ENCODE measurements around the gene ZBTB24.
A peak's percentile ranks its signal among the peaks of the same experiment; 100 is the strongest.

ZBTB24 gene

GRCh38 chr6:109478841-109479624 is 4.0 kb downstream of the ZBTB24 start:
- TF ChIP-seq, protein P1, sequence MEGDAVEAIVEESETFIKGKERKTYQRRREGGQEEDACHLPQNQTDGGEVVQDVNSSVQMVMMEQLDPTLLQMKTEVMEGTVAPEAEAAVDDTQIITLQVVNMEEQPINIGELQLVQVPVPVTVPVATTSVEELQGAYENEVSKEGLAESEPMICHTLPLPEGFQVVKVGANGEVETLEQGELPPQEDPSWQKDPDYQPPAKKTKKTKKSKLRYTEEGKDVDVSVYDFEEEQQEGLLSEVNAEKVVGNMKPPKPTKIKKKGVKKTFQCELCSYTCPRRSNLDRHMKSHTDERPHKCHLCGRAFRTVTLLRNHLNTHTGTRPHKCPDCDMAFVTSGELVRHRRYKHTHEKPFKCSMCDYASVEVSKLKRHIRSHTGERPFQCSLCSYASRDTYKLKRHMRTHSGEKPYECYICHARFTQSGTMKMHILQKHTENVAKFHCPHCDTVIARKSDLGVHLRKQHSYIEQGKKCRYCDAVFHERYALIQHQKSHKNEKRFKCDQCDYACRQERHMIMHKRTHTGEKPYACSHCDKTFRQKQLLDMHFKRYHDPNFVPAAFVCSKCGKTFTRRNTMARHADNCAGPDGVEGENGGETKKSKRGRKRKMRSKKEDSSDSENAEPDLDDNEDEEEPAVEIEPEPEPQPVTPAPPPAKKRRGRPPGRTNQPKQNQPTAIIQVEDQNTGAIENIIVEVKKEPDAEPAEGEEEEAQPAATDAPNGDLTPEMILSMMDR (conservative IDR thresholded peaks at IDR 0.05; ENCODE audit: control insufficient read depth, insufficient read depth, low read depth, low read length): no peak
- DNase-seq (ENCODE audit: low read depth): no peak
- H3K4me3 ChIP-seq (ENCODE audit: control insufficient read depth, low read depth, low read length): peak overlapping the region; percentile 9

DNA sequence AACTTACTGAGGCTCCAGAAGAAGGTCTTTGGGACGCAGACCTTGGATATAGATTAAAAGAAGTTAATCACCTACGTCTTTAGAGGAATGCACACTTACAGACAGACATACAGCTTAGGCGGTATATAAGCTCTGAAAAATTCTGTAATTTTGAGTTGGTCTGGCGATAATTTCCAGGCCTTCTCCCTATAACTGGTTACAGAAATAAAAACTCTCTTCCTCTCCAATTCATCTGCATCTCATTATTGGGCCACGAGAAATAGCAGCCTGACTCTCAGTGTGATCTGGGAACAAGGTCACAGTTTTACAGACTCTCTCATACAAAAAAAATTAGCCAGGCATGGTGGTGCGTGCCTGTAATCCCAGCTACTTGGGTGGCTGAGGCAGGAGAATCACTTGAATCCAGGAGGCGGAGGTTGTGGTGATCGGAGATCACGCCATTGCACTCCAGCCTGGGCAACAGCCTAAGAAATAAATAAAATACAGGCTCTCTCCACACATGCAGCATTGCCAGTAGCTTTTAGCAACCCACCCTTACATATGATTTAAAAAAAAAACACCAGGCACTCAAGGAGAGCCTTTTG is 4.7 kb downstream of the ZBTB24 start:
- TF ChIP-seq, protein P1 (conservative IDR thresholded peaks at IDR 0.05; ENCODE audit: control insufficient read depth, insufficient read depth, low read depth, low read length): no peak
- H3K4me3 ChIP-seq (ENCODE audit: control insufficient read depth, low read depth, low read length): peak overlapping the region; percentile 9
- DNase-seq (ENCODE audit: low read depth): peak; percentile 47

- DNase-seq (ENCODE audit: low read depth): no peak
- H3K4me3 ChIP-seq (ENCODE audit: control insufficient read depth, low read depth, low read length): no peak overlapping the region
Measured at GRCh38 chr6:109477725-109478124, 5.3 kb downstream of the ZBTB24 start.

DNA sequence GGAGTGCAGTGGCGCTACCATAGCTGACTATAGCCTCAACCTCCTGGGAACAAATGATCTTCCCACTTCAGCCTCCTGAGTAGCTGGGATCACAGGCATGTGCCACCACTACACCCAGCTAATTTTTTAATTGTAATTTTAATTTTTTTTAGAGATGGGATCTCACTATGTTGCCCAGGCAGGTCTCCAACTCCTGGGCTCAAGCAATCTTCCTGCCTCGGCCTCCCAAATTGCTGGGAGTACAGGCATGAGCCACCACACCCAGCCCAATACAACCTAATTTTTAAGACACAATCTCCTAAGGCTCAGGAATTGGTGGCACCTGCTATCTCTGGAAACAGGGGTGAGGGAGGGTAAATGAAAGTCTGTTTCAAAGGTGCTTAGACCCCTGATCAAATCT is 5.8 kb downstream of the ZBTB24 start:
- no peak overlapping the region for H3K4me3 ChIP-seq (ENCODE audit: control insufficient read depth, low read depth, low read length)
- TF ChIP-seq, protein P1 (conservative IDR thresholded peaks at IDR 0.05; ENCODE audit: control insufficient read depth, insufficient read depth, low read depth, low read length): no peak
- DNase-seq (ENCODE audit: low read depth): no peak

More at GRCh38 chr6:109477725-109478124, 5.3 kb downstream of the ZBTB24 start:
- TF ChIP-seq, protein P1 (conservative IDR thresholded peaks at IDR 0.05; ENCODE audit: control insufficient read depth, insufficient read depth, low read depth, low read length): no peak

DNA sequence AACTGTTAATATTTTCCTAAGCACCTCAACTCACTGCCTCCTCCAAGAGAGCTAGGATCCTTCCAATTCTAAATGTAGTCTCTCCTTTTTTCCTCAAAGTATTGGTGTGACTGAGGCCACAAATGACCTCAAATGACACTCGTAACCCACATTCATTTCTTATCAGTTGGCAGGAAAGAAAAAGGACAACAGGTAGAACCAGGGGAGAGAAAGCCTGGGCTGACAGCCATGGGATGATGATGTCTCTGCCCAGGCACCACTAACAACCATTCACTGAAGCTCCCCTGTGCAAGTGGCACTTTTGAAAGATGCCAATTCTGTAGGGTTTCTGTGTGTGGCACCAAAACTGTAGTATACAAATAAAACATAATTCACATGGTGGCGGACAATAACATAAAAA is 7.4 kb downstream of the ZBTB24 start:
- no peak for DNase-seq (ENCODE audit: low read depth)
- H3K4me3 ChIP-seq (ENCODE audit: control insufficient read depth, low read depth, low read length): no peak overlapping the region
- TF ChIP-seq, protein P1 (conservative IDR thresholded peaks at IDR 0.05; ENCODE audit: control insufficient read depth, insufficient read depth, low read depth, low read length): no peak

DNA sequence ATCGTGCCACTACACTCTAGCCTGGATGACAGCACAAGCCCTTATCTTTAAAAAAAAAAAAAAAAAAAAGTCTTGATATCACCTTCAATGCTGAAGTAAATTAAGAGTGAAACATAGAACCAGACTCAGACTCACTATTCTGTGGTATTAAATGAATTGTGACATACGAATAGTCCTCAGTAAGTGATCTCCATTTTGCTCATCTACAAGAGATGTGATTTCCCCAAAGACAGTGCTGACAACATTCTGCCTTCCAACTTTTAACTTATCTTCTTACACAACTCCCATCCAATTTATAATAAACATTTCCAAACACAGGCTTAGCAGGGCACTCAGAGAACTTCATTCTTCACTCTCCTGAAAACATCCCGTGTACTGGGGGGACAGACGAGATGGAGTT is 8.0 kb downstream of the ZBTB24 start:
- TF ChIP-seq, protein P1 (conservative IDR thresholded peaks at IDR 0.05; ENCODE audit: control insufficient read depth, insufficient read depth, low read depth, low read length): no peak
- no peak overlapping the region for H3K4me3 ChIP-seq (ENCODE audit: control insufficient read depth, low read depth, low read length)
- no peak for DNase-seq (ENCODE audit: low read depth)

Data from fibroblast of mammary gland (primary cell).